NOMO-1 treated with dmso at 0.1 percent for 144 hours (cell line): ENCODE measurements around the gene CLDN34.

Experiments
- DNase-seq: peaks from one replicate; lab custom pipeline; 2025; ENCODE audit not compliant: unreplicated experiment; lab: John Stamatoyannopoulos, UW

The CLDN34 gene

DNA sequence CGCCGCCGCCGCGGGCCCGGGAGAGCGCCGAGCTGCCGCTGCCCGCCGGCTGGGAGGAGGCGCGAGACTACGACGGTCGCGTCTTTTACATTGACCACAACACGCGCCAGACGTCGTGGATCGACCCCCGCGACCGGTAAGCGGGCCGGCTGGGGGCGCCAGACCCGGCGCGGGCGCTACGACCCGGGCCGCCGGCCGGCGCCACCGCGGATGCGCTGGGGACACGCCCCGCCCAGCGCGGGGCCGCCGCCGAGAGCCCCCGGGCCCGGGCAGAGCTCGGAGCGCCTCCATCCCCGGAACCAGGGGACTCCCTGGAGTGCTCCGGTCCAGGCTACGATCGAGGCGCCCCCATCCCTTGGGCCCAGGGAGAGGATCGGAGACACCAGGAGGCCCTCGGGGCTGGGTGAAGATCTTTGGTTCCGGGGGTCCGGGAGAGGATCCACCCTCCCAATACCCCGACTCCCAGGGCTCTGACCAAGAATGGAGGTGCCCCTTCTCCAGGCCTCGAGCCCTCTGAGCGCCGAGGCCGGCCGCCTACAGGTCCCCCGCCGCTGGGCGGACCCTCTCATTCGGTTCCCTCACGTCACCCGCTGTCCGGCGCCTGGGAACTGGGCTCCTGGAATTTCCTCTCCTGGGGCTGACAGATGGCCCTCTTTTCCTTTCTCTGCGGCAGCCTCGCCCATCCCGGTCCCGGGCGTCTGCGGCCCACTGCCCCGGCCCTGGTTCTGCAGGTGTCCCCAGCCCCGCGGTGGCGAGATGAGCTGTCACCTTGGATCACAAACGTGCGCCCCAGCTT lies 48.8 kb downstream of the CLDN34 start:
- no peak for DNase-seq

DNA sequence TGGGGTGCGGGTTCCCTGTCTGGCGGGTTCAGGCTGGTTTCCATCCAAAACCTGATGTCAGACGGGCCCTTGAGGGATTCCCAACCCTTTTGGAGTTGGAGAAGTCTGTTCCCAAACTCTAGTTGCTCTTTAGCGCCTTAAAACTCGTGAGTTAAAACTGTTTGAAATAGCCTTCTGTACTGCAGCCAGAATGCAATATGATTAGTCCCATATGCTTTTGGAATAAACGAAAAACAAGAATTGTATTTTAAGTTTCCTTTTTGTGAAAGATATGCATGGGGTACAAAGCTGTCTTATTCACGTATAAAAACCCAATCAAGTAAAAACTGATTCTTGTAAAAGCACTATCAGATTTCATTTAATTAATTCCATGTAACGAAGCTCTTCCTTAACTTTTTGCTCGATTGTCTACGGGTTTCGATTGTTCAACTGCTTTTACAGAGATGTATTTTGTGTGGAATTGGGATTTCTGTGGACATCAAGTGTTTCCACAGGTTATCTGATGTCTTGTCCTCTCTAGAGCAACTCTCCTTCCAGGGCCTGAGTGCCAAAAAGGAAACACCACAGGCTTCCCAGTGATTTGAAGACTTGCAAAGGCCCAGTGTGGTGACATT lies 49.5 kb downstream of the CLDN34 start:
- no peak for DNase-seq

DNA sequence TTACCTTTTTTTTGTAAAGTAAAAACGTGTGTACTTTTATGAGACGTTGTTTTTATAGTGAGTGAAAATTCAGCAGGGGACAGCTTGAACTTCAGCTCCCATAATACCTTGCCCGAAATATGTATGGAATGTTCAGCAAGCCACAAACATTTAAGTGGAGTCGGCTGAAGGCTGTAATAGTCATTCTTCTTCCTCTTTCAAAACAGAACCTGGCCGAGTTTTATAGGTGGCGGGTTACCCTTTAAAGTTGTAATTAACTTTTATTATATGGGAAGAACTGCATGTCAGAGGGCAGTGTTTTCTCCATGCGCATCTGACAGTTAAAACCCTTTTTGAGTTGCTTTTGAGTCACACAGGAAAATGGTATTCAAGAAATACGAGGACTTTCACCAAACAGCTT lies 50.7 kb downstream of the CLDN34 start:
- DNase-seq, result peak; percentile 40
